ENCODE data around the gene NUP98. TPM values are rescaled to one million over a fixed set of nuclear protein-coding genes. Genes with fewer than 3 reads are reported as not detected.
A peak's percentile ranks its signal among the peaks of the same experiment; 100 is the strongest.

NUP98 gene
- polyA plus RNA-seq, 1 of the 3 experiments (the other 2 are of a cell fraction) = 56.4 TPM

DNA sequence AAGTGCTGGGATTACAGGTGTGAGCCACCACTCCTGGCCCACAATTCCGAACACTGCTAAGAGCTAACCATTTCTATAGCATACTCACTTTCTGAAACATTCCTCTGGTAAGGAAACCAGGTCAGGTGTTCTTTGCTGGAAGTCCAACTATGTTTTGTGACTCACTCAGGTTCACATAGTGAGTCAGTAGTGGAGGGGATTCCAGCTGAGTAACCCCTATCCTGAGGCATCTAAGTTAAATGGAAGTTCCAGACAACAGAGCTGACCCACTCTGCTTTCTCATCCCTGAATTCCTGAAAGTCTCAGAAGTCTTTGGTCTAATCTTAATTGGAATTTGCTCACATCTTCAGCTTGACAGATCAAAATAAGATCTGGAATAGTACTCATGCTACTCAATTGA lies 123.2 kb downstream of the NUP98 start:
- H3K27me3 ChIP-seq (ENCODE audit: insufficient read depth) = no peaks in the 10 kb centered on the region
- DNase-seq = no peak
- ChIA-PET CTCF (interaction anchor here (2.9 kb wide), 1 partner anchor 10 kb away, joined by 11 read pairs; no protein-coding TSS in a partner anchor), POLR2A (no interaction called here)
- H3F3A ChIP-seq (replicated peaks; ENCODE audit: insufficient read depth) = no peaks in the 10 kb centered on the region
- no peak overlapping the region for H3K27ac ChIP-seq (ENCODE audit: low read depth in 2 of 2, low read length in 1 of 2)
- TF ChIP-seq TCF12 (IDR thresholded peaks at IDR 0.05) (no peak), FOSL2 (IDR thresholded peaks at IDR 0.05; ENCODE audit: borderline replicate concordance, low read depth) (peak; percentile 36; the same call in 1 of the 2 replicates), REST (IDR thresholded peaks at IDR 0.05; ENCODE audit: low read depth, low read length) (no peak), EZH2phosphoT487 (IDR thresholded peaks at IDR 0.05; ENCODE audit: borderline replicate concordance, low read depth) (no peak), NRF1 (IDR thresholded peaks at IDR 0.05; ENCODE audit: low read depth, low read length) (no peak)
- TF ChIP-seq, protein P1, sequence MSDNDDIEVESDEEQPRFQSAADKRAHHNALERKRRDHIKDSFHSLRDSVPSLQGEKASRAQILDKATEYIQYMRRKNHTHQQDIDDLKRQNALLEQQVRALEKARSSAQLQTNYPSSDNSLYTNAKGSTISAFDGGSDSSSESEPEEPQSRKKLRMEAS (IDR thresholded peaks at IDR 0.05; ENCODE audit: low read depth) = no peak
- 92% methylated on average over 1 of the region's 1 CpG for WGBS (ENCODE audit: low lambda C conversion rate)
- H3K4me2 ChIP-seq = no peak overlapping the region
- no peaks in the 10 kb centered on the region for H3K9me2 ChIP-seq
- H3K9ac ChIP-seq = no peak overlapping the region
- no peaks in the 10 kb centered on the region; a peak in 1 of 4 replicates for H3K4me1 ChIP-seq (ENCODE audit: control insufficient read depth in 1 of 2, insufficient read depth in 2 of 2, low read depth in 1 of 2, low read length in 1 of 2)
- no peaks in the 10 kb centered on the region for H3K79me2 ChIP-seq (ENCODE audit: insufficient read depth)
- no peak overlapping the region for H2AFZ ChIP-seq (ENCODE audit: low read depth)
- H3K9me3 ChIP-seq = no peaks in the 10 kb centered on the region
- no peak overlapping the region for H3K4me3 ChIP-seq (ENCODE audit: low read depth in 2 of 2, low read length in 1 of 2)
- peaks cover 5% of the 10 kb centered on the region; the same call in 1 of the 2 replicates for H4K20me1 ChIP-seq (ENCODE audit: insufficient read depth)
- peaks cover 40 to 69% of the 10 kb centered on the region in 2 experiments for H3K36me3 ChIP-seq (replicated peaks in 1 of 2; ENCODE audit: control insufficient read depth in 1 of 2, insufficient read depth in 2 of 2, low read length in 1 of 2)

GRCh38 chr11:3671334-3672254 lies 125.8 kb downstream of the NUP98 start, which contains the start of gene CHRNA10:
Gene CHRNA10, minus strand, starts transcription at chr11:3671384. Its CDS starts 72 bp downstream, at chr11:3671312.
- DNase-seq = no peak
- no peaks in the 10 kb centered on the region; a peak in 1 of 4 replicates for H3K4me1 ChIP-seq (ENCODE audit: control insufficient read depth in 1 of 2, insufficient read depth in 2 of 2, low read depth in 1 of 2, low read length in 1 of 2)
- H3K9me2 ChIP-seq = no peaks in the 10 kb centered on the region
- H3F3A ChIP-seq (replicated peaks; ENCODE audit: insufficient read depth) = no peaks in the 10 kb centered on the region
- H3K79me2 ChIP-seq (ENCODE audit: insufficient read depth) = no peaks in the 10 kb centered on the region
- no peak within 1 kb of the TSS for H3K27ac ChIP-seq (ENCODE audit: low read depth in 2 of 2, low read length in 1 of 2)
- CTCF ChIA-PET = no interaction called here
- POLR2A ChIA-PET = no interaction called here
- no peaks in the 10 kb centered on the region for H3K27me3 ChIP-seq (ENCODE audit: insufficient read depth)
- H2AFZ ChIP-seq (ENCODE audit: low read depth) = no peak within 1 kb of the TSS
- no peak within 1 kb of the TSS for H3K4me2 ChIP-seq
- H4K20me1 ChIP-seq (ENCODE audit: insufficient read depth) = peaks cover 5% of the 10 kb centered on the region; the same call in 1 of the 2 replicates
- H3K9ac ChIP-seq = no peak within 1 kb of the TSS
- H3K4me3 ChIP-seq (ENCODE audit: low read depth in 2 of 2, low read length in 1 of 2) = no peak within 1 kb of the TSS
- no peaks in the 10 kb centered on the region for H3K9me3 ChIP-seq
- 94% methylated on average over 9 of the region's 9 CpGs for WGBS (ENCODE audit: low lambda C conversion rate)
- peaks cover 23 to 57% of the 10 kb centered on the region in 2 experiments for H3K36me3 ChIP-seq (replicated peaks in 1 of 2; ENCODE audit: control insufficient read depth in 1 of 2, insufficient read depth in 2 of 2, low read length in 1 of 2)
- TF ChIP-seq NFIC (IDR thresholded peaks at IDR 0.05; ENCODE audit: borderline replicate concordance) (no peak), REST (IDR thresholded peaks at IDR 0.05; ENCODE audit: low read depth, low read length) (no peak), ZBTB33 (IDR thresholded peaks at IDR 0.05; ENCODE audit: borderline replicate concordance, low read depth) (no peak), EP300 (IDR thresholded peaks at IDR 0.05; ENCODE audit: borderline replicate concordance in 1 of 2, low read depth in 1 of 2, low read length in 1 of 2) (no peak), GABPA (IDR thresholded peaks at IDR 0.05; ENCODE audit: low read depth) (no peak), EZH2phosphoT487 (IDR thresholded peaks at IDR 0.05; ENCODE audit: borderline replicate concordance, low read depth) (no peak), RXRA (IDR thresholded peaks at IDR 0.05; ENCODE audit: borderline replicate concordance, low read depth) (no peak), TCF12 (IDR thresholded peaks at IDR 0.05) (no peak)
- TF ChIP-seq, protein P1 (IDR thresholded peaks at IDR 0.05; ENCODE audit: low read depth) = no peak
- TF ChIP-seq, protein P2, sequence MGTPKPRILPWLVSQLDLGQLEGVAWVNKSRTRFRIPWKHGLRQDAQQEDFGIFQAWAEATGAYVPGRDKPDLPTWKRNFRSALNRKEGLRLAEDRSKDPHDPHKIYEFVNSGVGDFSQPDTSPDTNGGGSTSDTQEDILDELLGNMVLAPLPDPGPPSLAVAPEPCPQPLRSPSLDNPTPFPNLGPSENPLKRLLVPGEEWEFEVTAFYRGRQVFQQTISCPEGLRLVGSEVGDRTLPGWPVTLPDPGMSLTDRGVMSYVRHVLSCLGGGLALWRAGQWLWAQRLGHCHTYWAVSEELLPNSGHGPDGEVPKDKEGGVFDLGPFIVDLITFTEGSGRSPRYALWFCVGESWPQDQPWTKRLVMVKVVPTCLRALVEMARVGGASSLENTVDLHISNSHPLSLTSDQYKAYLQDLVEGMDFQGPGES (IDR thresholded peaks at IDR 0.05; ENCODE audit: low read depth, low read length) = no peak

All from SK-N-SH (cell line).